HG03097 (cell line): Measurements from ENCODE around the gene CNTNAP5.

Experiments
- ATAC-seq: cut with Tn5 transposase; IDR thresholded peaks from one replicate; pipeline ENCODE4 v1.9.1; 2021; ENCODE audit not compliant: unreplicated experiment, low FRiP score

The CNTNAP5 gene

GRCh38 chr2:124586210-124586609 is 561.1 kb downstream of the CNTNAP5 start:
- no peak for ATAC-seq

GRCh38 chr2:124586835-124587234 is 561.7 kb downstream of the CNTNAP5 start:
- ATAC-seq, result no peak

GRCh38 chr2:124589971-124590370 is 564.9 kb downstream of the CNTNAP5 start:
- no peak for ATAC-seq

- ATAC-seq, result no peak
These were observed 577.7 kb downstream of the CNTNAP5 start for GRCh38 chr2:124602759-124603158.

- ATAC-seq, result no peak
These were observed 579.9 kb downstream of the CNTNAP5 start for GRCh38 chr2:124604940-124605339.

GRCh38 chr2:124607679-124608078 is 582.6 kb downstream of the CNTNAP5 start:
- ATAC-seq, result no peak

- ATAC-seq, result no peak
These were observed 584.6 kb downstream of the CNTNAP5 start for GRCh38 chr2:124609667-124610066.

- no peak for ATAC-seq
These were observed 585.1 kb downstream of the CNTNAP5 start for GRCh38 chr2:124610141-124610540.

- ATAC-seq, result no peak
These were observed 585.8 kb downstream of the CNTNAP5 start for GRCh38 chr2:124610866-124611265.

GRCh38 chr2:124623560-124623959 is 598.5 kb downstream of the CNTNAP5 start:
- no peak for ATAC-seq

- no peak for ATAC-seq
These were observed 600.5 kb downstream of the CNTNAP5 start for GRCh38 chr2:124625561-124625960.

GRCh38 chr2:124626993-124627392 is 601.9 kb downstream of the CNTNAP5 start:
- no peak for ATAC-seq

- no peak for ATAC-seq
These were observed 608.7 kb downstream of the CNTNAP5 start for GRCh38 chr2:124633812-124634211.

GRCh38 chr2:124639524-124639923 is 614.4 kb downstream of the CNTNAP5 start:
- ATAC-seq, result no peak

- no peak for ATAC-seq
These were observed 615.2 kb downstream of the CNTNAP5 start for GRCh38 chr2:124640221-124640750.

- no peak for ATAC-seq
These were observed 621.2 kb downstream of the CNTNAP5 start for GRCh38 chr2:124646166-124646815.

- no peak for ATAC-seq
These were observed 622.2 kb downstream of the CNTNAP5 start for GRCh38 chr2:124647245-124647644.

GRCh38 chr2:124647663-124648062 is 622.6 kb downstream of the CNTNAP5 start:
- ATAC-seq, result no peak

- no peak for ATAC-seq
These were observed 623.9 kb downstream of the CNTNAP5 start for GRCh38 chr2:124649001-124649400.

- ATAC-seq, result no peak
These were observed 627.0 kb downstream of the CNTNAP5 start for GRCh38 chr2:124652099-124652498.

GRCh38 chr2:124658373-124658772 is 633.3 kb downstream of the CNTNAP5 start:
- ATAC-seq, result no peak

- no peak for ATAC-seq
These were observed 636.5 kb downstream of the CNTNAP5 start for GRCh38 chr2:124661558-124661957.
